GM23338 (cell line): ENCODE measurements around the gene TAC3. TPM values are rescaled to one million over a fixed set of nuclear protein-coding genes. Genes with fewer than 3 reads are reported as not detected.
"Not testable (repeated sequence)": the region's sequence is repeated elsewhere in the genome, so short reads cannot be mapped to it uniquely, and the experiment has no call there.

Source experiments
- ATAC-seq: fragments of 200-7000 bp; cut with Tn5 transposase; 3 replicates; pipeline ENCODE4 v1.9.1; 2020
- DNase-seq: peaks from one replicate; pipeline ENCODE4 v3.0.0-alpha.2; 2015; ENCODE audit warnings: low spot score
- H2AFZ ChIP-seq: fragments of 200-600 bp; sonication (generic); 2 replicates; pipeline ENCODE4 v1.8.0; 2016; ENCODE audit warnings: antibody characterized with exemption, mild to moderate bottlenecking, moderate library complexity
- H3F3A ChIP-seq: fragments of 200-600 bp; sonication (generic); replicated peaks from 2 replicates; pipeline ENCODE4 v1.8.0; 2017; ENCODE audit warnings: antibody characterized with exemption, mixed run types, low read depth
- H3K27ac ChIP-seq: fragments of 200-600 bp; sonication (generic); 2 replicates; pipeline ENCODE4 v1.6.1; 2016; ENCODE audit warnings: low read depth
- H3K27me3 ChIP-seq: fragments of 200-600 bp; sonication (generic); 2 replicates; pipeline ENCODE4 v1.8.0; 2016; ENCODE audit warnings: mild to moderate bottlenecking, mixed run types, moderate library complexity; ENCODE audit not compliant: insufficient read depth
- H3K36me3 ChIP-seq: fragments of 200-600 bp; sonication (generic); 2 replicates; pipeline ENCODE4 v1.8.0; 2016; ENCODE audit warnings: mild to moderate bottlenecking; ENCODE audit not compliant: insufficient read depth
- H3K4me1 ChIP-seq: fragments of 200-600 bp; sonication (generic); 2 replicates; pipeline ENCODE4 v1.8.0; 2016; ENCODE audit warnings: mild to moderate bottlenecking, moderate library complexity; ENCODE audit not compliant: insufficient read depth
- H3K4me2 ChIP-seq: fragments of 200-600 bp; sonication (generic); 2 replicates; pipeline ENCODE4 v1.7.1; 2017; ENCODE audit warnings: mixed run types
- H3K4me3 ChIP-seq: fragments of 200-600 bp; sonication (generic); 2 replicates; pipeline ENCODE4 v1.6.1; 2016; ENCODE audit warnings: mixed run types
- H3K79me2 ChIP-seq: fragments of 200-600 bp; sonication (generic); replicated peaks from 2 replicates; pipeline ENCODE4 v1.8.0; 2017; ENCODE audit warnings: mild to moderate bottlenecking; ENCODE audit not compliant: insufficient read depth
- H3K9me2 ChIP-seq: fragments of 200-600 bp; sonication (generic); 2 replicates; pipeline ENCODE4 v1.8.0; 2017; ENCODE audit not compliant: insufficient read depth
- H4K20me1 ChIP-seq: fragments of 200-600 bp; sonication (generic); replicated peaks from 2 replicates; pipeline ENCODE4 v1.8.0; 2017; ENCODE audit warnings: mild to moderate bottlenecking; ENCODE audit not compliant: insufficient read depth
- H3K27ac Mint-ChIP-seq: 2 replicates; pipeline ENCODE4 v1.8.0; 2020; ENCODE audit warnings: inconsistent platforms, mild to moderate bottlenecking, moderate library complexity, mixed read lengths
- H3K27me3 Mint-ChIP-seq: 3 replicates; pipeline ENCODE4 v1.8.0; 2022; ENCODE audit warnings: low read depth, mild to moderate bottlenecking, moderate library complexity, mixed read lengths, inconsistent platforms; ENCODE audit not compliant: insufficient read depth, poor library complexity
- H3K36me3 Mint-ChIP-seq: 3 replicates; pipeline ENCODE4 v1.8.0; 2021; ENCODE audit warnings: low read depth, mild to moderate bottlenecking, inconsistent platforms, moderate library complexity, mixed read lengths
- H3K4me1 Mint-ChIP-seq: 3 replicates; pipeline ENCODE4 v1.8.0; 2020; ENCODE audit warnings: mild to moderate bottlenecking, inconsistent platforms, mixed read lengths
- H3K4me3 Mint-ChIP-seq: 3 replicates; pipeline ENCODE4 v1.8.0; 2021; ENCODE audit warnings: moderate library complexity, mild to moderate bottlenecking, inconsistent platforms, mixed read lengths
- H3K9me3 Mint-ChIP-seq: 3 replicates; pipeline ENCODE4 v1.8.0; 2020; ENCODE audit warnings: moderate library complexity, mild to moderate bottlenecking, inconsistent platforms, mixed read lengths
- EZH2 ChIP-seq: fragments of 200-600 bp; sonication (generic); IDR thresholded peaks from one replicate; pipeline ENCODE4 v1.8.0; 2017; ENCODE audit warnings: antibody characterized with exemption, mild to moderate bottlenecking, low read depth; ENCODE audit not compliant: unreplicated experiment
- NANOG ChIP-seq: IDR thresholded peaks from 2 replicates; pipeline ENCODE4 v1.6.1; 2016; ENCODE audit warnings: antibody characterized with exemption, borderline replicate concordance
- STAT1 ChIP-seq: IDR thresholded peaks from one replicate; pipeline ENCODE4 v1.6.1; 2016; ENCODE audit warnings: antibody characterized with exemption; ENCODE audit not compliant: unreplicated experiment
- ZNF114 ChIP-seq: fragments of 250-450 bp; sonication (Bioruptor Pico); IDR thresholded peaks from 2 replicates; pipeline ENCODE4 v1.5.0; 2020; ENCODE audit warnings: mild to moderate bottlenecking, moderate library complexity
- ZNF331 ChIP-seq: fragments of 250-450 bp; sonication (Bioruptor Pico); IDR thresholded peaks from 2 replicates; pipeline ENCODE4 v1.5.0; 2020; ENCODE audit warnings: low read depth, mild to moderate bottlenecking, moderate library complexity
- polyA plus RNA-seq: library from polyadenylated mRNA; unstranded; fragments of >200 nt; fragmentation: Nextera tagmentation; extraction: Ambion mirVana; gene quantifications from 2 replicates; pipeline ENCODE4 v1.2.1, GENCODE V29; 2016
- total RNA-seq: library from RNA; depleted of rRNA; stranded (reverse); fragments of >200 nt; shearing (Covaris generic); gene quantifications from 2 replicates; pipeline ENCODE4 v1.2.3, GENCODE V29; 2014
- TF ChIP-seq, protein P1 (sequence below): IDR thresholded peaks from one replicate; pipeline ENCODE4 v1.6.1; 2018; ENCODE audit warnings: antibody characterized with exemption; ENCODE audit not compliant: unreplicated experiment
- TF ChIP-seq, protein P2 (sequence below), 2 experiments: fragments of 200-600 bp in 1 of 2; sonication (generic) in 1 of 2; conservative IDR thresholded peaks; 2 replicates each; pipeline versions ENCODE4 v1.5.1 to v1.6.1; 2016 to 2017; ENCODE audit warnings: antibody characterized with exemption in 2 of 2, low read depth in 2 of 2, mild to moderate bottlenecking in 2 of 2, moderate library complexity in 1 of 2
- TF ChIP-seq, protein P3 (sequence below): IDR thresholded peaks from 2 replicates; pipeline ENCODE4 v1.6.1; 2016; ENCODE audit warnings: antibody characterized with exemption

Gene TAC3
- total and polyA plus RNA-seq, 2 experiments from 2014 or later = 11.9 to 35.1 TPM

GRCh38 chr12:57025196-57025595 lies 8.9 kb upstream of the TAC3 start:
- Histone ChIP-seq H3K79me2 (no peaks in the 10 kb centered on the region), H2AFZ (no peak overlapping the region), H3K9me2 (no peaks in the 10 kb centered on the region), H3F3A (no peaks in the 10 kb centered on the region), H3K4me1 (peaks cover 9% of the 10 kb centered on the region; the same call in 1 of the 2 replicates), H4K20me1 (no peaks in the 10 kb centered on the region), H3K4me3 (no peak overlapping the region), H3K27me3 (no peaks in the 10 kb centered on the region), H3K27ac (no peak overlapping the region), H3K4me2 (no peak overlapping the region), H3K36me3 (no peaks in the 10 kb centered on the region)
- TF ChIP-seq, protein P1, sequence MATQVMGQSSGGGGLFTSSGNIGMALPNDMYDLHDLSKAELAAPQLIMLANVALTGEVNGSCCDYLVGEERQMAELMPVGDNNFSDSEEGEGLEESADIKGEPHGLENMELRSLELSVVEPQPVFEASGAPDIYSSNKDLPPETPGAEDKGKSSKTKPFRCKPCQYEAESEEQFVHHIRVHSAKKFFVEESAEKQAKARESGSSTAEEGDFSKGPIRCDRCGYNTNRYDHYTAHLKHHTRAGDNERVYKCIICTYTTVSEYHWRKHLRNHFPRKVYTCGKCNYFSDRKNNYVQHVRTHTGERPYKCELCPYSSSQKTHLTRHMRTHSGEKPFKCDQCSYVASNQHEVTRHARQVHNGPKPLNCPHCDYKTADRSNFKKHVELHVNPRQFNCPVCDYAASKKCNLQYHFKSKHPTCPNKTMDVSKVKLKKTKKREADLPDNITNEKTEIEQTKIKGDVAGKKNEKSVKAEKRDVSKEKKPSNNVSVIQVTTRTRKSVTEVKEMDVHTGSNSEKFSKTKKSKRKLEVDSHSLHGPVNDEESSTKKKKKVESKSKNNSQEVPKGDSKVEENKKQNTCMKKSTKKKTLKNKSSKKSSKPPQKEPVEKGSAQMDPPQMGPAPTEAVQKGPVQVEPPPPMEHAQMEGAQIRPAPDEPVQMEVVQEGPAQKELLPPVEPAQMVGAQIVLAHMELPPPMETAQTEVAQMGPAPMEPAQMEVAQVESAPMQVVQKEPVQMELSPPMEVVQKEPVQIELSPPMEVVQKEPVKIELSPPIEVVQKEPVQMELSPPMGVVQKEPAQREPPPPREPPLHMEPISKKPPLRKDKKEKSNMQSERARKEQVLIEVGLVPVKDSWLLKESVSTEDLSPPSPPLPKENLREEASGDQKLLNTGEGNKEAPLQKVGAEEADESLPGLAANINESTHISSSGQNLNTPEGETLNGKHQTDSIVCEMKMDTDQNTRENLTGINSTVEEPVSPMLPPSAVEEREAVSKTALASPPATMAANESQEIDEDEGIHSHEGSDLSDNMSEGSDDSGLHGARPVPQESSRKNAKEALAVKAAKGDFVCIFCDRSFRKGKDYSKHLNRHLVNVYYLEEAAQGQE = no peak
- Mint-ChIP-seq H3K36me3 (no peaks in the 10 kb centered on the region; the same call in 2 of the 3 replicates), H3K27me3 (peaks cover 10% of the 10 kb centered on the region), H3K4me3 (no peak overlapping the region), H3K27ac (no peak overlapping the region), H3K9me3 (no peaks in the 10 kb centered on the region), H3K4me1 (peaks cover 21% of the 10 kb centered on the region)
- DNase-seq (no peak), ATAC-seq (no peak; the same call in 2 of the 3 replicates)

- not testable (repeated sequence) for H3K27me3 Mint-ChIP-seq, H3K79me2 ChIP-seq, H4K20me1 ChIP-seq, H2AFZ ChIP-seq, H3K36me3 ChIP-seq, H3K4me2 ChIP-seq, H3K9me2 ChIP-seq, H3K9me3 Mint-ChIP-seq, H3K36me3 Mint-ChIP-seq, ATAC-seq, H3K27ac ChIP-seq, H3K4me1 ChIP-seq, H3K27ac Mint-ChIP-seq, H3K4me3 Mint-ChIP-seq, H3F3A ChIP-seq, DNase-seq, H3K4me3 ChIP-seq, H3K27me3 ChIP-seq
- H3K4me1 Mint-ChIP-seq = peaks cover 18% of the 10 kb centered on the region
Observed at GRCh38 chr12:57022324-57022723, 6.0 kb upstream of the TAC3 start.

DNA sequence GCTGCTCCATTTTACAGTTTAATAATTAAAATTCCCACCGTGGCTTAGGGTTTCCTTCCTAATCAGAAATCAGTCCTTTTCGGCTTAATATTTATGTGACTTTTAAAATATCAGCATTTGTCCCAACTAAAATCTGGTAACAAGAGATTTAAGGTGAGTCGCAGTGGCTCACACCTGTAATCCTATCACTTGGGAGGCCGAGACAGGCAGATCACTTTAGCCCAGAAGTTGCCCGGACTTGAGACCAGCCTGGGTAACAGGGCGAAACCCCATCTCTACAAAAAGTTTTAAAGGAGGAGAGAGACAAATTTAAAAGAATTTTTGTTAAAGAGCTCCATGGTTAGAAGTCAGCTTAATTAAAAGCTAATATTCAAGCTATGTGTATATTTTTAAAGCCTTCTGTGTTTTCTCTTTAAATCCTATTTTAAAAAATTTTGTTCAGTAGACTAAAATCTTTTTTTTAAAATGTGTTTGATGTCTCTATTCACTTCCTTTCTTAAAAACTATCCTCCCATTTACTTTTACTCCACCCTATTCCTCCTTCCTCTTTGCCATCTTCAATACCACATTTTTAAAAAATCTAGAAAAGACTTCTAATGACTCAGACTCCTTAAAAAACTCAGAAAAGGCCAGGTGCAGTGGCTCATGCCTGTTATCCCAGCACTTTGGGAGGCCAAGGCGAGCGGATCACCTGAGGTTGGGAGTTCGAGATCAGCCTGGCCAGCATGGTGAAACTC lies 3.8 kb upstream of the TAC3 start:
- H3K4me3 ChIP-seq = no peak overlapping the region
- H3K4me2 ChIP-seq = no peak overlapping the region
- H4K20me1 ChIP-seq = no peaks in the 10 kb centered on the region
- no peaks in the 10 kb centered on the region for H3K27me3 ChIP-seq
- peaks cover 6% of the 10 kb centered on the region for H3K27me3 Mint-ChIP-seq
- H3K79me2 ChIP-seq = no peaks in the 10 kb centered on the region
- no peak overlapping the region for H3K4me3 Mint-ChIP-seq
- 0 out of 2 replicates have a peak, but pooled peaks cover 8% of the 10 kb centered on the region for H3K4me1 ChIP-seq
- H3K4me1 Mint-ChIP-seq = peaks cover 14% of the 10 kb centered on the region; the same call in 2 of the 3 replicates
- no peaks in the 10 kb centered on the region for H3K36me3 ChIP-seq
- H3F3A ChIP-seq = no peaks in the 10 kb centered on the region
- H3K36me3 Mint-ChIP-seq = no peaks in the 10 kb centered on the region
- no peak overlapping the region for H2AFZ ChIP-seq
- no peaks in the 10 kb centered on the region for H3K9me3 Mint-ChIP-seq
- DNase-seq (no peak), ATAC-seq (no peak)
- peak overlapping the region; percentile 46; the same call in 1 of the 2 replicates for H3K27ac Mint-ChIP-seq
- no peak overlapping the region for H3K27ac ChIP-seq
- no peaks in the 10 kb centered on the region for H3K9me2 ChIP-seq
- TF ChIP-seq, protein P2, sequence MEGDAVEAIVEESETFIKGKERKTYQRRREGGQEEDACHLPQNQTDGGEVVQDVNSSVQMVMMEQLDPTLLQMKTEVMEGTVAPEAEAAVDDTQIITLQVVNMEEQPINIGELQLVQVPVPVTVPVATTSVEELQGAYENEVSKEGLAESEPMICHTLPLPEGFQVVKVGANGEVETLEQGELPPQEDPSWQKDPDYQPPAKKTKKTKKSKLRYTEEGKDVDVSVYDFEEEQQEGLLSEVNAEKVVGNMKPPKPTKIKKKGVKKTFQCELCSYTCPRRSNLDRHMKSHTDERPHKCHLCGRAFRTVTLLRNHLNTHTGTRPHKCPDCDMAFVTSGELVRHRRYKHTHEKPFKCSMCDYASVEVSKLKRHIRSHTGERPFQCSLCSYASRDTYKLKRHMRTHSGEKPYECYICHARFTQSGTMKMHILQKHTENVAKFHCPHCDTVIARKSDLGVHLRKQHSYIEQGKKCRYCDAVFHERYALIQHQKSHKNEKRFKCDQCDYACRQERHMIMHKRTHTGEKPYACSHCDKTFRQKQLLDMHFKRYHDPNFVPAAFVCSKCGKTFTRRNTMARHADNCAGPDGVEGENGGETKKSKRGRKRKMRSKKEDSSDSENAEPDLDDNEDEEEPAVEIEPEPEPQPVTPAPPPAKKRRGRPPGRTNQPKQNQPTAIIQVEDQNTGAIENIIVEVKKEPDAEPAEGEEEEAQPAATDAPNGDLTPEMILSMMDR (conservative IDR thresholded peaks at IDR 0.05; ENCODE audit: low read depth in 2 of 2) = no peak
- no peak for TF ChIP-seq NANOG
- TF ChIP-seq, protein P3, sequence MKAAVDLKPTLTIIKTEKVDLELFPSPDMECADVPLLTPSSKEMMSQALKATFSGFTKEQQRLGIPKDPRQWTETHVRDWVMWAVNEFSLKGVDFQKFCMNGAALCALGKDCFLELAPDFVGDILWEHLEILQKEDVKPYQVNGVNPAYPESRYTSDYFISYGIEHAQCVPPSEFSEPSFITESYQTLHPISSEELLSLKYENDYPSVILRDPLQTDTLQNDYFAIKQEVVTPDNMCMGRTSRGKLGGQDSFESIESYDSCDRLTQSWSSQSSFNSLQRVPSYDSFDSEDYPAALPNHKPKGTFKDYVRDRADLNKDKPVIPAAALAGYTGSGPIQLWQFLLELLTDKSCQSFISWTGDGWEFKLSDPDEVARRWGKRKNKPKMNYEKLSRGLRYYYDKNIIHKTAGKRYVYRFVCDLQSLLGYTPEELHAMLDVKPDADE = no peak
- no peak for TF ChIP-seq ZNF114 (CRISPR knock-in tag)
- no peak for TF ChIP-seq ZNF331 (CRISPR knock-in tag)
- TF ChIP-seq, protein P1 = no peak
- TF ChIP-seq STAT1 = no peak
- TF ChIP-seq EZH2 = no peak
